Brain microvascular endothelial cell (primary cell): ENCODE measurements around the gene LRRC1.

Experiments used
- DNase-seq: peaks from one replicate; pipeline ENCODE4 v3.0.0-alpha.2; 2020
- H3K27ac ChIP-seq: fragments of 250-450 bp; sonication (Bioruptor Pico); 2 replicates; pipeline ENCODE4 v1.5.1; 2020; ENCODE audit warnings: mild to moderate bottlenecking, moderate library complexity
- H3K27me3 ChIP-seq: fragments of 250-450 bp; sonication (Bioruptor Pico); replicated peaks from 2 replicates; pipeline ENCODE4 v1.5.1; 2020; ENCODE audit warnings: mild to moderate bottlenecking
- H3K36me3 ChIP-seq: fragments of 250-450 bp; sonication (Bioruptor Pico); replicated peaks from 2 replicates; pipeline ENCODE4 v1.5.1; 2020; ENCODE audit warnings: mild to moderate bottlenecking
- H3K4me3 ChIP-seq: 2 replicates; pipeline ENCODE4 v1.5.1; 2011; ENCODE audit warnings: low read depth, mild to moderate bottlenecking, control low read depth, low read length, moderate library complexity
- in situ Hi-C: cut with HindIII; loops from 2 replicates; pipeline ENCODE4 v1.10.0; 2017; ENCODE audit warnings: low sequenced_read_pairs, low pct_ligation_motif_present
- TF ChIP-seq, protein P1 (sequence below): IDR thresholded peaks from 2 replicates; pipeline ENCODE4 v1.5.1; 2011; ENCODE audit warnings: low read depth, mild to moderate bottlenecking, moderate library complexity, low read length, control low read depth, inconsistent platforms; ENCODE audit errors: missing control alignments

The LRRC1 gene

GRCh38 chr6:53766930-53767329, 27.9 kb upstream of the LRRC1 start:
- no peaks in the 10 kb centered on the region for H3K36me3 ChIP-seq
- no peak overlapping the region for H3K4me3 ChIP-seq
- H3K27me3 ChIP-seq, result no peaks in the 10 kb centered on the region
- TF ChIP-seq, protein P1, sequence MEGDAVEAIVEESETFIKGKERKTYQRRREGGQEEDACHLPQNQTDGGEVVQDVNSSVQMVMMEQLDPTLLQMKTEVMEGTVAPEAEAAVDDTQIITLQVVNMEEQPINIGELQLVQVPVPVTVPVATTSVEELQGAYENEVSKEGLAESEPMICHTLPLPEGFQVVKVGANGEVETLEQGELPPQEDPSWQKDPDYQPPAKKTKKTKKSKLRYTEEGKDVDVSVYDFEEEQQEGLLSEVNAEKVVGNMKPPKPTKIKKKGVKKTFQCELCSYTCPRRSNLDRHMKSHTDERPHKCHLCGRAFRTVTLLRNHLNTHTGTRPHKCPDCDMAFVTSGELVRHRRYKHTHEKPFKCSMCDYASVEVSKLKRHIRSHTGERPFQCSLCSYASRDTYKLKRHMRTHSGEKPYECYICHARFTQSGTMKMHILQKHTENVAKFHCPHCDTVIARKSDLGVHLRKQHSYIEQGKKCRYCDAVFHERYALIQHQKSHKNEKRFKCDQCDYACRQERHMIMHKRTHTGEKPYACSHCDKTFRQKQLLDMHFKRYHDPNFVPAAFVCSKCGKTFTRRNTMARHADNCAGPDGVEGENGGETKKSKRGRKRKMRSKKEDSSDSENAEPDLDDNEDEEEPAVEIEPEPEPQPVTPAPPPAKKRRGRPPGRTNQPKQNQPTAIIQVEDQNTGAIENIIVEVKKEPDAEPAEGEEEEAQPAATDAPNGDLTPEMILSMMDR, result no peak
- no peak for DNase-seq
- no peak overlapping the region for H3K27ac ChIP-seq
- in situ Hi-C loops, result no loop called here

DNA sequence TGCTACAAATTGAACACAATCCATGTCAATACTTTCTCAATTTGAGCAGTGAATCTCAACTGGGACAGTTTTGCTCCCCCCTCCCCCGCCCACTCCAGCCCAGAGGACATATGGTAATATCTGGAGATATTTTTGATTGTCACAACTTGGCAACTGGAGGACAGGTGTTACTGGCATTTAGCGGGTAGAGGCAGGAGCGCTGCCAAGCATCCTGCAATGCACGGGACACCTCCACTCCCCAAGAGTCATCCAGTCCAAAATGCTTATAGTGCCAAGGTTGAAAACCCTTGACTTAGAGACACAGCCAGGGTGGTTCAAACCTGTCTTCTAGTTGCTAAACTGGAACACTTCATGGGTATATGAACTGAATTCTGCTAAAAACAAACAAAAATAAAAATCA, 26.9 kb upstream of the LRRC1 start:
- Histone ChIP-seq H3K27ac (no peak overlapping the region), H3K36me3 (no peaks in the 10 kb centered on the region), H3K27me3 (no peaks in the 10 kb centered on the region), H3K4me3 (no peak overlapping the region)
- no peak for DNase-seq
- in situ Hi-C loops, result no loop called here
- TF ChIP-seq, protein P1, result no peak

- DNase-seq, result no peak
- Histone ChIP-seq H3K27ac (no peak overlapping the region), H3K27me3 (no peaks in the 10 kb centered on the region), H3K36me3 (no peaks in the 10 kb centered on the region), H3K4me3 (no peak overlapping the region)
- in situ Hi-C loops, result no loop called here
- TF ChIP-seq, protein P1, result no peak
Observed at GRCh38 chr6:53768636-53769035, 26.2 kb upstream of the LRRC1 start.

- no peak overlapping the region for H3K27ac ChIP-seq
- no peaks in the 10 kb centered on the region for H3K27me3 ChIP-seq
- TF ChIP-seq, protein P1, result no peak
- in situ Hi-C loops, result no loop called here
- H3K36me3 ChIP-seq, result no peaks in the 10 kb centered on the region
- H3K4me3 ChIP-seq, result no peak overlapping the region
- no peak for DNase-seq
Observed at GRCh38 chr6:53770780-53771249, 24.0 kb upstream of the LRRC1 start.

GRCh38 chr6:53771785-53772624, 22.8 kb upstream of the LRRC1 start:
- no peak overlapping the region for H3K4me3 ChIP-seq
- H3K27me3 ChIP-seq, result no peaks in the 10 kb centered on the region
- H3K36me3 ChIP-seq, result no peaks in the 10 kb centered on the region
- peak; percentile 75 for DNase-seq
- TF ChIP-seq, protein P1, result no peak
- H3K27ac ChIP-seq, result no peak overlapping the region
- in situ Hi-C loops, result no loop called here
